Adrenal gland (tissue), 5 donors: ENCODE results near the gene ATP6V0C.
"Not testable (repeated sequence)": the region's sequence is repeated elsewhere in the genome, so short reads cannot be mapped to it uniquely, and the experiment has no call there.

ENCODE experiments used
- POLR2A ChIP-seq, 2 donors: fragments of 450-650 bp; IDR thresholded peaks; one replicate each; pipeline ENCODE4 v1.6.1; 2017; ENCODE audit warnings: antibody characterized with exemption in 2 of 2, mild to moderate bottlenecking in 2 of 2, moderate library complexity in 1 of 2
- TF ChIP-seq, protein P1 (sequence below), 6 experiments: fragments of 450-650 bp in 4 of 6; fragments of 200-600 bp in 2 of 6; sonication (generic) in 1 of 6; IDR thresholded peaks; 1 replicate in 5 of 6; 2 replicates in 1 of 6; pipeline versions ENCODE4 v1.5.1 to v1.8.0; 2016 to 2021; ENCODE audit warnings: antibody characterized with exemption in 6 of 6, mild to moderate bottlenecking in 2 of 6, moderate library complexity in 1 of 6
- donor health status: DM: no; HTN: no; CAD: no.

DNA sequence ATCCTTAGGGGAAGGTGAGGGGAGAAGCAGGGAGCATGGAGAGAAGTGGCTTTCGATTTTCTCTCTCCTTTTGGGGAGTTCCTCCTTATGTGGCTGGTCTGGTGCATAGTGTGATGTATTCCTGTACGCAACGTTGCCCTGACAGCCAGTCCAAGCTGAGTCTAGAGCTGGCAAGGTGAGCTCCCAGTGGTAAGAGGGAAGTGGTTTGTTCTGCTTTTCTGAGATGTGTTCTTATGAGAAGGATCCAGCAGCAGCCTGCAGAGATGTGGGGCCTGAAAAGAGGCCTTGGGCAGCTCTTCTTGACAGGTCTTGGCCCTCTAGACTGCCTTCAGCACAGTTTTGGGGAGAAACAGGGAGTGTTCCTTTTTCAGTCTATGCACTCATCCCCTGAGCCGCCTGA, 27.2 kb downstream of the ATP6V0C start:
- TF ChIP-seq, protein P1, sequence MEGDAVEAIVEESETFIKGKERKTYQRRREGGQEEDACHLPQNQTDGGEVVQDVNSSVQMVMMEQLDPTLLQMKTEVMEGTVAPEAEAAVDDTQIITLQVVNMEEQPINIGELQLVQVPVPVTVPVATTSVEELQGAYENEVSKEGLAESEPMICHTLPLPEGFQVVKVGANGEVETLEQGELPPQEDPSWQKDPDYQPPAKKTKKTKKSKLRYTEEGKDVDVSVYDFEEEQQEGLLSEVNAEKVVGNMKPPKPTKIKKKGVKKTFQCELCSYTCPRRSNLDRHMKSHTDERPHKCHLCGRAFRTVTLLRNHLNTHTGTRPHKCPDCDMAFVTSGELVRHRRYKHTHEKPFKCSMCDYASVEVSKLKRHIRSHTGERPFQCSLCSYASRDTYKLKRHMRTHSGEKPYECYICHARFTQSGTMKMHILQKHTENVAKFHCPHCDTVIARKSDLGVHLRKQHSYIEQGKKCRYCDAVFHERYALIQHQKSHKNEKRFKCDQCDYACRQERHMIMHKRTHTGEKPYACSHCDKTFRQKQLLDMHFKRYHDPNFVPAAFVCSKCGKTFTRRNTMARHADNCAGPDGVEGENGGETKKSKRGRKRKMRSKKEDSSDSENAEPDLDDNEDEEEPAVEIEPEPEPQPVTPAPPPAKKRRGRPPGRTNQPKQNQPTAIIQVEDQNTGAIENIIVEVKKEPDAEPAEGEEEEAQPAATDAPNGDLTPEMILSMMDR (IDR thresholded peaks at IDR 0.05) = not testable (repeated sequence)
- not testable (repeated sequence) for TF ChIP-seq POLR2A (IDR thresholded peaks at IDR 0.05)
